Measurements from ENCODE around the gene FIZ1.

DNA sequence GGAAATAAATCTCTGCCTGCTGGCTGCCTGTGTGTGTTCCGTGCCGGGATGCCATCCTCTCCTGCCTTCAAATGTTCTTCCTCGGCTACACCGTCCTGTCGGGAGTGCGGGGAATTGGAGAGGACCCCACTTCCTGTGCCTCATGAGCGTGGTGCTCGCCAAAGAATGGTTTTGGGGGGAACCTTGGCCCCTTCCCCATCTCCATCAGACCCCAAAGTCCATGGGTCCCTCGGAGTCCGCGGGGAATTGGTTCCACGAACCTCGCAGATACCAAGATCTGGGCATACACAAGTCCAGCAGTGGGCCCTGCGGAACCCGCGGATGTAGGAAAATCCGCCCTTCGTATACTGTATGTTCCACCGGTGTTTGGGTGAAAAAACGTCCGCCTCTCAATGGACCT, 3.8 kb upstream of the FIZ1 start:
- TF ChIP-seq, protein P1, sequence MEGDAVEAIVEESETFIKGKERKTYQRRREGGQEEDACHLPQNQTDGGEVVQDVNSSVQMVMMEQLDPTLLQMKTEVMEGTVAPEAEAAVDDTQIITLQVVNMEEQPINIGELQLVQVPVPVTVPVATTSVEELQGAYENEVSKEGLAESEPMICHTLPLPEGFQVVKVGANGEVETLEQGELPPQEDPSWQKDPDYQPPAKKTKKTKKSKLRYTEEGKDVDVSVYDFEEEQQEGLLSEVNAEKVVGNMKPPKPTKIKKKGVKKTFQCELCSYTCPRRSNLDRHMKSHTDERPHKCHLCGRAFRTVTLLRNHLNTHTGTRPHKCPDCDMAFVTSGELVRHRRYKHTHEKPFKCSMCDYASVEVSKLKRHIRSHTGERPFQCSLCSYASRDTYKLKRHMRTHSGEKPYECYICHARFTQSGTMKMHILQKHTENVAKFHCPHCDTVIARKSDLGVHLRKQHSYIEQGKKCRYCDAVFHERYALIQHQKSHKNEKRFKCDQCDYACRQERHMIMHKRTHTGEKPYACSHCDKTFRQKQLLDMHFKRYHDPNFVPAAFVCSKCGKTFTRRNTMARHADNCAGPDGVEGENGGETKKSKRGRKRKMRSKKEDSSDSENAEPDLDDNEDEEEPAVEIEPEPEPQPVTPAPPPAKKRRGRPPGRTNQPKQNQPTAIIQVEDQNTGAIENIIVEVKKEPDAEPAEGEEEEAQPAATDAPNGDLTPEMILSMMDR (IDR thresholded peaks at IDR 0.05; ENCODE audit: insufficient read depth, low read length) = no peak
- TF ChIP-seq POLR2AphosphoS5 (IDR thresholded peaks at IDR 0.05; ENCODE audit: low read depth) (no peak), GABPA (IDR thresholded peaks at IDR 0.05; ENCODE audit: low read depth) (no peak), SPI1 (IDR thresholded peaks at IDR 0.05; ENCODE audit: borderline replicate concordance, low read depth) (no peak)
- TF ChIP-seq, protein P2, sequence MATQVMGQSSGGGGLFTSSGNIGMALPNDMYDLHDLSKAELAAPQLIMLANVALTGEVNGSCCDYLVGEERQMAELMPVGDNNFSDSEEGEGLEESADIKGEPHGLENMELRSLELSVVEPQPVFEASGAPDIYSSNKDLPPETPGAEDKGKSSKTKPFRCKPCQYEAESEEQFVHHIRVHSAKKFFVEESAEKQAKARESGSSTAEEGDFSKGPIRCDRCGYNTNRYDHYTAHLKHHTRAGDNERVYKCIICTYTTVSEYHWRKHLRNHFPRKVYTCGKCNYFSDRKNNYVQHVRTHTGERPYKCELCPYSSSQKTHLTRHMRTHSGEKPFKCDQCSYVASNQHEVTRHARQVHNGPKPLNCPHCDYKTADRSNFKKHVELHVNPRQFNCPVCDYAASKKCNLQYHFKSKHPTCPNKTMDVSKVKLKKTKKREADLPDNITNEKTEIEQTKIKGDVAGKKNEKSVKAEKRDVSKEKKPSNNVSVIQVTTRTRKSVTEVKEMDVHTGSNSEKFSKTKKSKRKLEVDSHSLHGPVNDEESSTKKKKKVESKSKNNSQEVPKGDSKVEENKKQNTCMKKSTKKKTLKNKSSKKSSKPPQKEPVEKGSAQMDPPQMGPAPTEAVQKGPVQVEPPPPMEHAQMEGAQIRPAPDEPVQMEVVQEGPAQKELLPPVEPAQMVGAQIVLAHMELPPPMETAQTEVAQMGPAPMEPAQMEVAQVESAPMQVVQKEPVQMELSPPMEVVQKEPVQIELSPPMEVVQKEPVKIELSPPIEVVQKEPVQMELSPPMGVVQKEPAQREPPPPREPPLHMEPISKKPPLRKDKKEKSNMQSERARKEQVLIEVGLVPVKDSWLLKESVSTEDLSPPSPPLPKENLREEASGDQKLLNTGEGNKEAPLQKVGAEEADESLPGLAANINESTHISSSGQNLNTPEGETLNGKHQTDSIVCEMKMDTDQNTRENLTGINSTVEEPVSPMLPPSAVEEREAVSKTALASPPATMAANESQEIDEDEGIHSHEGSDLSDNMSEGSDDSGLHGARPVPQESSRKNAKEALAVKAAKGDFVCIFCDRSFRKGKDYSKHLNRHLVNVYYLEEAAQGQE (IDR thresholded peaks at IDR 0.05; ENCODE audit: insufficient replicate concordance, low read depth) = no peak
